CD4-positive, alpha-beta T cell (primary cell): ENCODE results near the gene SPRR1A. TPM values are rescaled to one million over a fixed set of nuclear protein-coding genes. Genes with fewer than 3 reads are reported as not detected.

Experiments
- ATAC-seq: fragments of 200-7000 bp; cut with Tn5 transposase; one replicate; pipeline ENCODE4 v1.10.0; 2022; ENCODE audit warnings: mild to moderate bottlenecking; ENCODE audit not compliant: poor library complexity
- CTCF ChIA-PET: fragments of 350-600 bp; sonication (Branson Sonifier 250); formaldehyde crosslinking; loops from one replicate; lab custom pipeline; 2021; ENCODE audit warnings: antibody characterized with exemption, inconsistent platforms; lab: Charles Lee
- POLR2A ChIA-PET: fragments of 350-600 bp; sonication (Branson Sonifier 250); formaldehyde crosslinking; loops from one replicate; lab custom pipeline; 2021; ENCODE audit warnings: antibody characterized with exemption, inconsistent platforms; lab: Charles Lee
- DNase-seq, 14 experiments: peaks; one replicate each; pipeline ENCODE4 v3.0.0-alpha.2; 2013 to 2020; ENCODE audit warnings: mixed read lengths in 2 of 14
- H3K27ac ChIP-seq, 2 donors: one replicate each; pipeline versions ENCODE4 v1.5.1 to v1.7.0; 2013; ENCODE audit warnings: low read length in 2 of 2, low read depth in 1 of 2, mild to moderate bottlenecking in 1 of 2
- H3K27me3 ChIP-seq, 2 experiments: 1 replicate in 1 of 2; 2 replicates in 1 of 2; pipeline versions ENCODE4 v1.6.1 to v1.7.0; 2013; ENCODE audit warnings: low read length in 2 of 2, control low read depth in 1 of 2, mild to moderate bottlenecking in 1 of 2, moderate library complexity in 1 of 2; ENCODE audit not compliant: insufficient read depth in 2 of 2, control insufficient read depth in 1 of 2
- H3K36me3 ChIP-seq: one replicate; pipeline ENCODE4 v1.6.1; 2013; ENCODE audit warnings: low read length, control low read depth; ENCODE audit not compliant: insufficient read depth
- H3K4me1 ChIP-seq: one replicate; pipeline ENCODE4 v1.6.1; 2013; ENCODE audit warnings: low read length, control low read depth; ENCODE audit not compliant: insufficient read depth
- H3K4me3 ChIP-seq: one replicate; pipeline ENCODE4 v1.5.1; 2013; ENCODE audit warnings: mild to moderate bottlenecking, low read length, moderate library complexity
- H3K9me3 ChIP-seq, 2 experiments: 1 replicate in 1 of 2; 2 replicates in 1 of 2; pipeline versions ENCODE4 v1.6.1 to v1.7.0; 2013; ENCODE audit warnings: low read length in 2 of 2, mild to moderate bottlenecking in 2 of 2, control low read depth in 1 of 2, moderate library complexity in 1 of 2; ENCODE audit not compliant: control insufficient read depth in 1 of 2, insufficient read depth in 1 of 2
- H3K27ac Mint-ChIP-seq: one replicate; pipeline ENCODE4 v1.8.0; 2020; ENCODE audit warnings: mixed read lengths
- H3K27me3 Mint-ChIP-seq: one replicate; pipeline ENCODE4 v1.8.0; 2021; ENCODE audit warnings: mixed read lengths
- H3K36me3 Mint-ChIP-seq: one replicate; pipeline ENCODE4 v1.8.0; 2021; ENCODE audit warnings: low read depth, mixed read lengths
- H3K4me1 Mint-ChIP-seq: one replicate; pipeline ENCODE4 v1.8.0; 2021; ENCODE audit warnings: low read depth, mixed read lengths
- H3K4me3 Mint-ChIP-seq: one replicate; pipeline ENCODE4 v1.8.0; 2020; ENCODE audit warnings: mild to moderate bottlenecking, mixed read lengths
- H3K9me3 Mint-ChIP-seq: one replicate; pipeline ENCODE4 v1.8.0; 2020; ENCODE audit warnings: mixed read lengths
- intact Hi-C, 2 experiments: fragments of 100-400 bp; cut with DNase I in 1 of 2; cut with micrococcal nuclease in 1 of 2; formaldehyde crosslinking; loops; one replicate each; pipeline versions ENCODE4 v1.15.1 to v1.9.0; 2023 to 2025; cut with DNase I, micrococcal nuclease
- total RNA-seq, 174 experiments: library from RNA in 2 of 174; stranded (reverse) in 2 of 174; gene quantifications; one replicate each; pipeline ENCODE4 v1.2.3 and lab custom pipeline; 2021 to 2026
- TF ChIP-seq, protein P1 (sequence below): fragments of 200-600 bp; IDR thresholded peaks from one replicate; pipeline ENCODE4 v1.8.0; 2022; ENCODE audit warnings: antibody characterized with exemption, mild to moderate bottlenecking

Gene SPRR1A
- total RNA-seq, 2 experiments from 2014 or later, result not detected

GRCh38 chr1:152951711-152952110, 32.2 kb upstream of the SPRR1A start:
- H3K27me3 ChIP-seq, result no peaks in the 10 kb centered on the region
- H3K27ac ChIP-seq, result no peak overlapping the region
- no peak for DNase-seq
- Mint-ChIP-seq H3K4me3 (no peak overlapping the region), H3K36me3 (no peaks in the 10 kb centered on the region), H3K27me3 (peaks cover 34% of the 10 kb centered on the region), H3K9me3 (no peaks in the 10 kb centered on the region), H3K27ac (no peak overlapping the region), H3K4me1 (no peaks in the 10 kb centered on the region)
- intact Hi-C loops, result no loop called here
- H3K4me3 ChIP-seq, result no peak overlapping the region
- no peaks in the 10 kb centered on the region for H3K4me1 ChIP-seq
- CTCF ChIA-PET, result no interaction called here
- no peaks in the 10 kb centered on the region for H3K9me3 ChIP-seq
- H3K36me3 ChIP-seq, result no peaks in the 10 kb centered on the region
- no peak for ATAC-seq
- POLR2A ChIA-PET, result no interaction called here
- TF ChIP-seq, protein P1, sequence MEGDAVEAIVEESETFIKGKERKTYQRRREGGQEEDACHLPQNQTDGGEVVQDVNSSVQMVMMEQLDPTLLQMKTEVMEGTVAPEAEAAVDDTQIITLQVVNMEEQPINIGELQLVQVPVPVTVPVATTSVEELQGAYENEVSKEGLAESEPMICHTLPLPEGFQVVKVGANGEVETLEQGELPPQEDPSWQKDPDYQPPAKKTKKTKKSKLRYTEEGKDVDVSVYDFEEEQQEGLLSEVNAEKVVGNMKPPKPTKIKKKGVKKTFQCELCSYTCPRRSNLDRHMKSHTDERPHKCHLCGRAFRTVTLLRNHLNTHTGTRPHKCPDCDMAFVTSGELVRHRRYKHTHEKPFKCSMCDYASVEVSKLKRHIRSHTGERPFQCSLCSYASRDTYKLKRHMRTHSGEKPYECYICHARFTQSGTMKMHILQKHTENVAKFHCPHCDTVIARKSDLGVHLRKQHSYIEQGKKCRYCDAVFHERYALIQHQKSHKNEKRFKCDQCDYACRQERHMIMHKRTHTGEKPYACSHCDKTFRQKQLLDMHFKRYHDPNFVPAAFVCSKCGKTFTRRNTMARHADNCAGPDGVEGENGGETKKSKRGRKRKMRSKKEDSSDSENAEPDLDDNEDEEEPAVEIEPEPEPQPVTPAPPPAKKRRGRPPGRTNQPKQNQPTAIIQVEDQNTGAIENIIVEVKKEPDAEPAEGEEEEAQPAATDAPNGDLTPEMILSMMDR, result no peak

DNA sequence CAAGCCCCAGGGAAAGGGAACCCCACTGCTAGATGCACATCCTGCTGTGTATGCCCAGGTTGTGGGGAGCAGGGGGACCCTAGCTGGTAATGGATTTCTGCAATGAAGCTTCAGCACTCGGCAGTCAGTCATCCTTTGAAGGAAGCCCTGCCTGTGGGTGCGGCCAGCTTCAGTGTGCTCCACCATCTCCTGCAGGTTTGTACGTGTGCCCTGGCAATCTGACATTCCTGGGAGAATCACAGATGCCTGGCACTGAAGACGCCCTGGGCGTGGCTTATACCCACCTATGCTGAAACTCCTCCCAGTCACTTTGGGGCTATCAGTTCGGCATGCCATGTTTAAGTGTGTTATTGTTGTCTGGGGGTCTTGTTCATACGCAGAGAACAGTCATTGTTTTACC, 30.1 kb upstream of the SPRR1A start:
- Mint-ChIP-seq H3K27me3 (peaks cover 22% of the 10 kb centered on the region), H3K36me3 (no peaks in the 10 kb centered on the region), H3K27ac (no peak overlapping the region), H3K4me1 (no peaks in the 10 kb centered on the region), H3K4me3 (no peak overlapping the region), H3K9me3 (no peaks in the 10 kb centered on the region)
- Histone ChIP-seq H3K36me3 (no peaks in the 10 kb centered on the region), H3K27me3 (no peaks in the 10 kb centered on the region), H3K9me3 (no peaks in the 10 kb centered on the region), H3K27ac (no peak overlapping the region), H3K4me3 (no peak overlapping the region), H3K4me1 (no peaks in the 10 kb centered on the region)
- CTCF ChIA-PET, result no interaction called here
- ATAC-seq, result no peak
- POLR2A ChIA-PET, result no interaction called here
- intact Hi-C loops, result no loop called here
- TF ChIP-seq, protein P1, result no peak
- DNase-seq, result no peak

DNA sequence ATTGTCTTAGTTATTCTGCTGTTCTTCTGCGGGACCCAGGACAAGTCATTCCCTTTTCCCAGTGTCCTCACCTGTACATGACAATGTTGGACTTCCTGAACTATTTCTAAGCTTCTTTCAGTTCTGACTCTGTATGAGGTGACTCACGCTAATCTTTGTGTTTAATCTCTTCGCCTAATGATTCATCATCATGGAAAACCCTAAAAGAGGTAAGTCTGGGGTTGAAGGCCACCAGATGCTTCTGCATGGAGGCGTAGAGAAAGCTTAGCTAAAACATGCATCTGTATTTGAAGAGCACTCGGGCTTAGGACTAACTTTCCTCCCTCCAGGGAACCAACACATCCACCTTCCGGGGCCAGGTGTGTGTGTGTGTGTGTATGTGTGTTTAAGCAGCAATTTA, 29.4 kb upstream of the SPRR1A start:
- H3K4me3 ChIP-seq, result no peak overlapping the region
- no peak overlapping the region for H3K27ac ChIP-seq
- POLR2A ChIA-PET, result no interaction called here
- intact Hi-C loops, result no loop called here
- no peaks in the 10 kb centered on the region for H3K4me1 ChIP-seq
- TF ChIP-seq, protein P1, result no peak
- CTCF ChIA-PET, result no interaction called here
- Mint-ChIP-seq H3K4me1 (no peaks in the 10 kb centered on the region), H3K27ac (no peak overlapping the region), H3K27me3 (peaks cover 22% of the 10 kb centered on the region), H3K9me3 (no peaks in the 10 kb centered on the region), H3K4me3 (no peak overlapping the region), H3K36me3 (no peaks in the 10 kb centered on the region)
- H3K27me3 ChIP-seq, result no peaks in the 10 kb centered on the region
- H3K9me3 ChIP-seq, result no peaks in the 10 kb centered on the region
- no peaks in the 10 kb centered on the region for H3K36me3 ChIP-seq
- ATAC-seq, result no peak
- no peak for DNase-seq
